Panc1 (cell line): Measurements from ENCODE around the gene RNF148.

Experiments used
- POLR2AphosphoS5 ChIP-seq: IDR thresholded peaks from 2 replicates; pipeline ENCODE4 v1.6.1; 2012; ENCODE audit warnings: mild to moderate bottlenecking, low read depth, low read length, moderate library complexity
- TF ChIP-seq, protein P1 (sequence below): fragments of 450-650 bp; IDR thresholded peaks from 2 replicates; pipeline ENCODE4 v1.5.1; 2017; ENCODE audit warnings: mild to moderate bottlenecking

DNA sequence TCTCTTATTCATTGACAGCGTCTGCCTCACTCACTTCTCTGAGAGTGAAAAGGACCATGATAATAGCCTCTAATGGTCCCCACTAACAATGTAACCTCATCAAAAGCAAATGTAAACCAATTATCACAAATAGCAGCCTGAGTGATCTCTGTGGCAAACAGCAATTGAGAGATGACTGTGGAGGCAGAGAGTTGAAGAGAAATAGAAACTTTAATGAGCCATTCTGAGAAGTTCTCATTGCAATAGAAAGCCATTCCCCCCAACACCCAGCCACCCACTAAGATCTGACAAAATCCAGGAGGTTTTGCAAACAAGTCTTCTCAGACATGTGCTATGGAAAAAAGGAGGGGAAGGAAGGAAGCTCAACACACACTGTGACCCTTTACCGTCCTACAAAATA is 44.2 kb upstream of the RNF148 start:
- TF ChIP-seq, protein P1, sequence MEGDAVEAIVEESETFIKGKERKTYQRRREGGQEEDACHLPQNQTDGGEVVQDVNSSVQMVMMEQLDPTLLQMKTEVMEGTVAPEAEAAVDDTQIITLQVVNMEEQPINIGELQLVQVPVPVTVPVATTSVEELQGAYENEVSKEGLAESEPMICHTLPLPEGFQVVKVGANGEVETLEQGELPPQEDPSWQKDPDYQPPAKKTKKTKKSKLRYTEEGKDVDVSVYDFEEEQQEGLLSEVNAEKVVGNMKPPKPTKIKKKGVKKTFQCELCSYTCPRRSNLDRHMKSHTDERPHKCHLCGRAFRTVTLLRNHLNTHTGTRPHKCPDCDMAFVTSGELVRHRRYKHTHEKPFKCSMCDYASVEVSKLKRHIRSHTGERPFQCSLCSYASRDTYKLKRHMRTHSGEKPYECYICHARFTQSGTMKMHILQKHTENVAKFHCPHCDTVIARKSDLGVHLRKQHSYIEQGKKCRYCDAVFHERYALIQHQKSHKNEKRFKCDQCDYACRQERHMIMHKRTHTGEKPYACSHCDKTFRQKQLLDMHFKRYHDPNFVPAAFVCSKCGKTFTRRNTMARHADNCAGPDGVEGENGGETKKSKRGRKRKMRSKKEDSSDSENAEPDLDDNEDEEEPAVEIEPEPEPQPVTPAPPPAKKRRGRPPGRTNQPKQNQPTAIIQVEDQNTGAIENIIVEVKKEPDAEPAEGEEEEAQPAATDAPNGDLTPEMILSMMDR, result no peak
- TF ChIP-seq POLR2AphosphoS5, result no peak
